K562 (cell line): ENCODE results near the gene IGSF21. TPM values are rescaled to one million over a fixed set of nuclear protein-coding genes. Genes with fewer than 3 reads are reported as not detected.

Experiments
- ATAC-seq: fragments of 200-7000 bp; cut with Tn5 transposase; 3 replicates; pipeline ENCODE4 v1.9.1; 2020; ENCODE audit warnings: moderate library complexity
- BruUV-seq: library from RNA; stranded (reverse); fragments of 400-500 nt; replicated peaks from 2 replicates; lab custom pipeline; 2021; lab: Mats Ljungman, UMichigan
- CTCF ChIA-PET: fragments of 300-600 bp; formaldehyde crosslinking; extraction: SDS; loops from one replicate; lab custom pipeline; 2021; ENCODE audit warnings: low intra/inter-chr PET ratio; lab: Yijun Ruan, JAX
- POLR2A ChIA-PET: fragments of 300-600, 350-650 bp; sonication (Branson Sonifier 250); formaldehyde crosslinking; extraction: SDS; loops from one replicate; lab custom pipeline; 2021; ENCODE audit warnings: antibody characterized with exemption, inconsistent platforms; lab: Yijun Ruan, JAX
- DNase-seq, 4 experiments: peaks; one replicate each; pipeline versions ENCODE4 v3.0.0 to v3.0.0-alpha.2; 2011 to 2018; ENCODE audit warnings: low spot score in 3 of 4, mixed read lengths in 3 of 4; ENCODE audit errors: extremely low read depth in 1 of 4
- FAIRE-seq: peaks from 2 replicates; lab custom pipeline; 2011; peaks lifted over from hg19 to GRCh38; lab: Jason Lieb, UNC
- H2AFZ ChIP-seq: 2 replicates; pipeline ENCODE4 v1.6.0; 2011; ENCODE audit warnings: low read depth, low read length, control low read depth, inconsistent platforms
- H3K27ac ChIP-seq: fragments of 200-600 bp; 3 replicates; pipeline ENCODE4 v1.8.0; 2011; ENCODE audit warnings: low read depth, mild to moderate bottlenecking, control low read depth, inconsistent platforms, low read length, moderate library complexity, mixed read lengths; ENCODE audit errors: extremely low read depth
- H3K27me3 ChIP-seq, 2 experiments: fragments of 300-600 bp in 1 of 2; 2 replicates in 1 of 2; 3 replicates in 1 of 2; pipeline versions ENCODE4 v1.6.0 to v1.8.0; 2011; ENCODE audit warnings: inconsistent platforms in 2 of 2, low read length in 2 of 2, mild to moderate bottlenecking in 1 of 2, mixed read lengths in 1 of 2, moderate library complexity in 1 of 2; ENCODE audit not compliant: control insufficient read depth in 2 of 2, insufficient read depth in 2 of 2
- H3K36me3 ChIP-seq: fragments of 300-600 bp; 3 replicates; pipeline ENCODE4 v1.8.0; 2011; ENCODE audit warnings: mild to moderate bottlenecking, low read length, inconsistent platforms; ENCODE audit not compliant: control insufficient read depth, insufficient read depth
- H3K4me1 ChIP-seq, 2 experiments: fragments of 200-600 bp in 1 of 2; replicated peaks in 1 of 2; 2 replicates in 1 of 2; 3 replicates in 1 of 2; pipeline versions ENCODE4 v1.5.1 to v1.8.0; 2011; ENCODE audit warnings: inconsistent platforms in 2 of 2, low read length in 2 of 2, mild to moderate bottlenecking in 1 of 2, mixed read lengths in 1 of 2, moderate library complexity in 1 of 2; ENCODE audit not compliant: control insufficient read depth in 2 of 2, insufficient read depth in 2 of 2
- H3K4me2 ChIP-seq: 2 replicates; pipeline ENCODE4 v1.6.1; 2011; ENCODE audit warnings: low read length, control low read depth, inconsistent platforms, mixed read lengths; ENCODE audit not compliant: insufficient read depth
- H3K4me3 ChIP-seq: fragments of 200-600 bp; sonication (generic), shearing (Covaris generic); 2 replicates; pipeline ENCODE4 v1.5.1; 2016; ENCODE audit warnings: control low read depth, inconsistent platforms
- H3K79me2 ChIP-seq: fragments of 200-600 bp; 3 replicates; pipeline ENCODE4 v1.8.0; 2011; ENCODE audit warnings: low read length, inconsistent platforms; ENCODE audit not compliant: control insufficient read depth, insufficient read depth
- H3K9ac ChIP-seq, 2 experiments: 2 replicates each; pipeline versions ENCODE4 v1.6.0 to v1.6.1; 2011; ENCODE audit warnings: low read depth in 2 of 2, low read length in 2 of 2, control low read depth in 1 of 2, inconsistent platforms in 1 of 2, mild to moderate bottlenecking in 1 of 2, mixed read lengths in 1 of 2; ENCODE audit not compliant: insufficient read depth in 1 of 2
- H3K9me1 ChIP-seq: one replicate; pipeline ENCODE4 v1.6.0; 2011; ENCODE audit warnings: inconsistent platforms, mild to moderate bottlenecking, low read length, moderate library complexity; ENCODE audit not compliant: control insufficient read depth, insufficient read depth
- H3K9me3 ChIP-seq: replicated peaks from 2 replicates; pipeline ENCODE4 v1.5.1; 2011; ENCODE audit warnings: low read depth, low read length, inconsistent platforms; ENCODE audit not compliant: control insufficient read depth, insufficient read depth
- H4K20me1 ChIP-seq: replicated peaks from 2 replicates; pipeline ENCODE4 v1.6.1; 2011; ENCODE audit warnings: low read length, inconsistent platforms, mixed read lengths; ENCODE audit not compliant: control insufficient read depth, insufficient read depth
- ARHGAP35 ChIP-seq: fragments of 450-650 bp; IDR thresholded peaks from 2 replicates; pipeline ENCODE4 v1.6.1; 2018; ENCODE audit not compliant: partially characterized antibody
- ASH1L ChIP-seq: fragments of 450-650 bp; IDR thresholded peaks from 2 replicates; pipeline ENCODE4 v1.6.1; 2018; ENCODE audit warnings: borderline replicate concordance, mild to moderate bottlenecking, low read depth; ENCODE audit not compliant: partially characterized antibody
- ATF7 ChIP-seq: fragments of 450-650 bp; IDR thresholded peaks from 2 replicates; pipeline ENCODE4 v1.7.1; 2014; ENCODE audit warnings: mild to moderate bottlenecking, moderate library complexity
- E2F8 ChIP-seq: fragments of 450-650 bp; IDR thresholded peaks from 2 replicates; pipeline ENCODE4 v1.7.1; 2018; ENCODE audit warnings: mild to moderate bottlenecking, low read depth; ENCODE audit not compliant: partially characterized antibody
- FOXK1 ChIP-seq: sonication (generic); formaldehyde crosslinking; IDR thresholded peaks from 2 replicates; pipeline ENCODE4 v1.8.0; 2022; ENCODE audit warnings: missing genetic modification reagents, mild to moderate bottlenecking, borderline replicate concordance
- KAT8 ChIP-seq: fragments of 450-650 bp; IDR thresholded peaks from 2 replicates; pipeline ENCODE4 v1.6.1; 2016; ENCODE audit warnings: low read depth, mild to moderate bottlenecking
- KDM1A ChIP-seq, 2 experiments: fragments of 450-650 bp; IDR thresholded peaks; 2 replicates each; pipeline ENCODE4 v1.6.1; 2016; ENCODE audit warnings: mild to moderate bottlenecking in 2 of 2
- MYNN ChIP-seq, 2 experiments: sonication (generic); formaldehyde crosslinking in 1 of 2; IDR thresholded peaks; 2 replicates each; pipeline versions ENCODE4 v1.5.0 to v1.6.1; 2016 to 2020; ENCODE audit warnings: antibody characterized with exemption in 1 of 2, missing genetic modification reagents in 1 of 2
- NUFIP1 ChIP-seq: fragments of 450-650 bp; IDR thresholded peaks from 2 replicates; pipeline ENCODE4 v1.6.1; 2018; ENCODE audit not compliant: partially characterized antibody
- PCBP2 ChIP-seq: fragments of 200-400 bp; formaldehyde crosslinking; IDR thresholded peaks from 2 replicates; pipeline ENCODE4 v1.6.1; 2018; ENCODE audit warnings: low read length, low read depth, mild to moderate bottlenecking, moderate library complexity; ENCODE audit not compliant: poor library complexity, severe bottlenecking
- PHB2 ChIP-seq: fragments of 450-650 bp; IDR thresholded peaks from 2 replicates; pipeline ENCODE4 v1.6.1; 2017; ENCODE audit warnings: low read depth
- PTTG1 ChIP-seq: fragments of 450-650 bp; IDR thresholded peaks from 2 replicates; pipeline ENCODE4 v1.6.1; 2016; ENCODE audit warnings: low read depth, mild to moderate bottlenecking, missing genetic modification characterization, missing compliant biosample characterization
- RBM39 ChIP-seq: fragments of 200-400 bp; formaldehyde crosslinking; optimal IDR thresholded peaks from 2 replicates; pipeline ENCODE3; 2018; ENCODE audit warnings: low read depth, low read length
- SMARCA5 ChIP-seq: fragments of 450-650 bp; IDR thresholded peaks from 2 replicates; pipeline ENCODE4 v1.6.1; 2016
- SRSF7 ChIP-seq: fragments of 200-400 bp; formaldehyde crosslinking; optimal IDR thresholded peaks from 2 replicates; pipeline ENCODE3; 2017; ENCODE audit warnings: mild to moderate bottlenecking, low read depth, low read length
- ZBTB26 ChIP-seq: fragments of 450-650 bp; formaldehyde crosslinking; IDR thresholded peaks from 2 replicates; pipeline ENCODE4 v1.4.0; 2022; ENCODE audit warnings: missing genetic modification characterization
- ZFP30 ChIP-seq: fragments of 250-450 bp; sonication (Bioruptor Pico); IDR thresholded peaks from 2 replicates; pipeline ENCODE4 v1.8.0; 2022; ENCODE audit warnings: moderate library complexity, mild to moderate bottlenecking, inconsistent platforms, borderline replicate concordance
- ZNF3 ChIP-seq: fragments of 250-450 bp; sonication (Bioruptor Pico); IDR thresholded peaks from 2 replicates; pipeline ENCODE4 v1.5.0; 2021; ENCODE audit warnings: mild to moderate bottlenecking, moderate library complexity
- WGBS: fragments of 100-300 bp; shearing (Covaris generic); methylation state at CpG from one replicate; pipeline ENCODE4 v1.1.6; 2016; ENCODE audit warnings: low coverage, mixed read lengths; ENCODE audit not compliant: insufficient coverage; ENCODE audit errors: missing lambda C conversion rate; 5-methylcytosine and 5-hydroxymethylcytosine counted together
- in situ Hi-C: fragments of 300-500 bp; cut with MboI; formaldehyde crosslinking; loops from 4 replicates; pipeline ENCODE4 v1.15.0; 2018; ENCODE audit warnings: inconsistent platforms, mixed read lengths
- intact Hi-C: fragments of 100-400 bp; cut with micrococcal nuclease; formaldehyde crosslinking; loops from 2 replicates; pipeline ENCODE4 v1.14.2; 2022
- polyA plus RNA-seq, 8 experiments: library from polyadenylated mRNA; depleted of rRNA in 4 of 8; stranded (reverse) in 5 of 8; unstranded in 3 of 8; fragments of >200 nt; fragmentation: Nextera tagmentation in 2 of 8; fragmentation: Illumina TruSeq in 1 of 8; extraction: Ambion mirVana in 2 of 8; extraction: Trizol in 1 of 8; gene quantifications; 2 replicates each; pipeline versions ENCODE4 v1.2.1 to v1.2.3, GENCODE V29; 2011 to 2014; ENCODE audit warnings: inconsistent platforms in 1 of 8, missing spikeins in 1 of 8
- total RNA-seq, 7 experiments: library from RNA; depleted of rRNA in 6 of 7; stranded (reverse); fragments of >200 nt in 6 of 7; fragmentation: Illumina TruSeq in 2 of 7; extraction: Trizol in 2 of 7; gene quantifications; 2 replicates each; pipeline versions ENCODE4 v1.2.1 to v1.2.3, GENCODE V29; 2011 to 2021; ENCODE audit warnings: low replicate concordance in 1 of 7

The IGSF21 gene
- total and polyA plus RNA-seq, 9 of the 15 experiments (the other 6 are each of a cell fraction or from before 2014, with no cell fraction given): not detected

GRCh38 chr1:18109058-18109755 lies 1.6 kb downstream of the IGSF21 start:
- no peak overlapping the region for H3K4me3 ChIP-seq
- ChIA-PET POLR2A (interaction anchor here (0.6 kb wide), 1 partner anchor 69 kb away, joined by 3 read pairs; no protein-coding TSS in a partner anchor), CTCF (no interaction called here)
- DNase-seq (no peak), ATAC-seq (no peak), FAIRE-seq (no peak)
- no TSS peak for BruUV-seq
- H3K9ac ChIP-seq: no peak overlapping the region
- H3K9me3 ChIP-seq: no peaks in the 10 kb centered on the region
- no peak for TF ChIP-seq KAT8
- no peak for TF ChIP-seq FOXK1
- TF ChIP-seq ZFP30 (CRISPR knock-in tag): no peak
- no peak for TF ChIP-seq MYNN (IDR thresholded peaks at IDR 0.05)
- TF ChIP-seq MYNN (CRISPR knock-in tag; IDR thresholded peaks at IDR 0.05): no peak
- TF ChIP-seq ARHGAP35: no peak
- TF ChIP-seq ZBTB26 (CRISPR knock-in tag): no peak
- TF ChIP-seq E2F8: no peak
- TF ChIP-seq PHB2: no peak
- TF ChIP-seq ATF7: no peak
- TF ChIP-seq ZNF3 (CRISPR knock-in tag): no peak
- no peak for TF ChIP-seq NUFIP1
- TF ChIP-seq SRSF7: no peak
- no peak for TF ChIP-seq PCBP2
- TF ChIP-seq PTTG1 (tag): no peak
- TF ChIP-seq RBM39: no peak
- TF ChIP-seq ASH1L: no peak
- no peak for TF ChIP-seq SMARCA5
- no peak for TF ChIP-seq KDM1A (IDR thresholded peaks at IDR 0.05)
- intact Hi-C loops: loop anchor here (10.0 kb wide), 2 partner anchors 124 to 444 kb away; no protein-coding TSS in a partner anchor
- in situ Hi-C loops: loop anchor here (10.0 kb wide), 1 partner anchor 184 kb away; no protein-coding TSS in a partner anchor
- no peaks in the 10 kb centered on the region for H3K9me1 ChIP-seq
- WGBS: 9% methylated on average over 27 of the region's 32 CpGs
- peaks cover 0 to 18% of the 10 kb centered on the region in 2 experiments; a peak in 2 of 5 replicates for H3K4me1 ChIP-seq
- H2AFZ ChIP-seq: no peak overlapping the region
- no peaks in the 10 kb centered on the region for H3K79me2 ChIP-seq
- H3K36me3 ChIP-seq: no peaks in the 10 kb centered on the region
- H4K20me1 ChIP-seq: 0 out of 2 replicates have a peak, but pooled peaks cover 5% of the 10 kb centered on the region
- no peak overlapping the region for H3K27ac ChIP-seq
- H3K27me3 ChIP-seq: peaks cover 0 to 41% of the 10 kb centered on the region in 2 experiments; a peak in 3 of 5 replicates
- no peak overlapping the region for H3K4me2 ChIP-seq
